Stimulated activated CD8-positive, alpha-beta memory T cell treated with anti-CD3 and anti-CD28 coated beads, Interleukin-15, amount 100 ng/mL, for 24 hours (primary cell): ENCODE results near the gene TARS3.

Experiments used
- DNase-seq: peaks from one replicate; pipeline ENCODE4 v3.0.0-alpha.2; 2020; ENCODE audit warnings: low read depth

TARS3 gene

DNA sequence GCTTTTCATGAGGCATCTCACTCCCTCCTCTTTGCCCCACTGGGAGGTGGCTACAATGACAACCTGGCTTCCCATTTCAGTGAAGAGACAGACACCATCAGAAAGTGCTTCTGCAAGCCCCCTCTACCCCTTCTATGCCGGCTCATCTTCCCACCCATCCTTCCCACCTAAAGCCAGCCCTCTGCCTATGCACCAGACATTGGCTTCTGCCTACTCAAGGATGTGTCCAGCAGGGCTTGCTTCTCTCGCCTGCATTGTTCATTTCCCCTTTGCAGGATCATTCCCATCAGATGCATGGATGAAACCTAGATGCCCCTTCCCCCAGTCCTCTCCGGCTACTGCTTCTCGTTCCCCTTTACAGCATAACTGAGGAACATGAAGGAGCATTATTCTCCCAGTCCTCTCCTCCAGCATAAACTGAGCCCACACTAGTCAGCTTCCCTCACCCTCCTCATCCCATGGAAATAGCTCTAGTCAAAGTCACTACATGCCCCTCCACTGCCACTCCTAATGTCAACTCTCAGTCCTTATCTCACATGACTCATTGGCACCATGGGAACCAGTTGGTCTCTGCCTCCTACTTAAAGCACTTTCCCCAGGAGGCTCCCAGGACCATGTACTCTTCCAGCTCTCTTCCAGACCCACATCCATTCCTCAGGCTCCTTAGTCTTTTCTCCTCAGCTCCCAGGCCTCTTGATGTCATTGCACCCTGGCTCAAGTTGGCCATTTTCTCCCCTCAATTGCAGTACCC lies 120.0 kb downstream of the TARS3 start:
- DNase-seq: no peak
